HCT116 (cell line): ENCODE measurements around the gene PSMC2. TPM values are rescaled to one million over a fixed set of nuclear protein-coding genes. Genes with fewer than 3 reads are reported as not detected.

Experiments used
- ATAC-seq: fragments of 200-7000 bp; cut with Tn5 transposase; 2 replicates; pipeline ENCODE4 v1.9.1; 2020; ENCODE audit warnings: mild to moderate bottlenecking, moderate library complexity
- BruUV-seq: library from RNA; stranded (reverse); fragments of 400-500 nt; replicated peaks from 2 replicates; lab custom pipeline; 2021; lab: Mats Ljungman, UMichigan
- CTCF ChIA-PET: fragments of 300-600 bp; sonication (Branson Sonifier 250); formaldehyde crosslinking; loops from one replicate; lab custom pipeline; 2021; ENCODE audit warnings: antibody characterized with exemption; lab: Charles Lee
- POLR2A ChIA-PET: fragments of 300-600, 350-600 bp; sonication (Branson Sonifier 250); formaldehyde crosslinking; loops from one replicate; lab custom pipeline; 2021; ENCODE audit warnings: antibody characterized with exemption; lab: Charles Lee
- RAD21 ChIA-PET, 2 experiments: fragments of 300-600 bp; sonication (Branson Sonifier 250); formaldehyde crosslinking; loops; one replicate each; lab custom pipeline; 2023; ENCODE audit warnings: low total read pairs in 2 of 2; ENCODE audit not compliant: uncharacterized antibody in 2 of 2, unreplicated experiment in 2 of 2, low non-redundant PET in 1 of 2; lab: Charles Lee
- DNase-seq: peaks from one replicate; pipeline ENCODE4 v3.0.0-alpha.2; 2010; ENCODE audit warnings: low read depth, low spot score
- H2AFZ ChIP-seq: fragments of 200-600 bp; shearing (Covaris generic), sonication (generic); 2 replicates; pipeline ENCODE4 v1.6.1; 2017; ENCODE audit warnings: low read depth, mixed run types, mixed read lengths, antibody characterized with exemption, low read length; ENCODE audit not compliant: poor library complexity, severe bottlenecking
- H3K27ac ChIP-seq: 2 replicates; pipeline ENCODE4 v1.5.1; 2012; ENCODE audit warnings: low read depth, low read length
- H3K27me3 ChIP-seq: fragments of 200-600 bp; sonication (generic); 2 replicates; pipeline ENCODE4 v1.6.1; 2016; ENCODE audit warnings: mixed run types, low read length, mixed read lengths; ENCODE audit not compliant: insufficient read depth
- H3K36me3 ChIP-seq, 2 experiments: fragments of 200-500 bp in 1 of 2; fragments of 200-600 bp in 1 of 2; sonication (Bioruptor generic) in 1 of 2; sonication (generic) in 1 of 2; 2 replicates each; pipeline versions ENCODE4 v1.5.1 to v1.6.1; 2014 to 2016; ENCODE audit warnings: low read length in 2 of 2, inconsistent platforms in 1 of 2, mixed read lengths in 1 of 2, mixed run types in 1 of 2; ENCODE audit not compliant: insufficient read depth in 2 of 2, control insufficient read depth in 1 of 2
- H3K4me1 ChIP-seq, 2 experiments: fragments of 200-600 bp in 1 of 2; sonication (generic) in 1 of 2; 2 replicates each; pipeline versions ENCODE4 v1.5.1 to v1.6.1; 2012 to 2017; ENCODE audit warnings: low read length in 2 of 2, inconsistent platforms in 1 of 2, mild to moderate bottlenecking in 1 of 2, mixed read lengths in 1 of 2, mixed run types in 1 of 2, moderate library complexity in 1 of 2; ENCODE audit not compliant: insufficient read depth in 2 of 2, control insufficient read depth in 1 of 2
- H3K4me2 ChIP-seq: fragments of 200-600 bp; sonication (generic); 2 replicates; pipeline ENCODE4 v1.6.1; 2017; ENCODE audit warnings: mixed run types, low read length, mixed read lengths
- H3K4me3 ChIP-seq, 2 experiments: fragments of 200-600 bp in 1 of 2; sonication (generic) in 1 of 2; replicated peaks in 1 of 2; 2 replicates each; pipeline ENCODE4 v1.5.1; 2011 to 2016; ENCODE audit warnings: low read length in 2 of 2, control low read depth in 1 of 2, low read depth in 1 of 2, mild to moderate bottlenecking in 1 of 2, mixed read lengths in 1 of 2, mixed run types in 1 of 2
- H3K79me2 ChIP-seq: fragments of 200-600 bp; sonication (generic); 2 replicates; pipeline ENCODE4 v1.6.1; 2017; ENCODE audit warnings: mild to moderate bottlenecking, mixed run types, low read length, moderate library complexity, mixed read lengths; ENCODE audit not compliant: insufficient read depth
- H3K9ac ChIP-seq: fragments of 200-600 bp; sonication (generic); 2 replicates; pipeline ENCODE4 v1.6.1; 2016; ENCODE audit warnings: low read length, mixed read lengths
- H3K9me2 ChIP-seq: fragments of 200-600 bp; sonication (generic), shearing (Covaris generic); 2 replicates; pipeline ENCODE4 v1.6.1; 2017; ENCODE audit warnings: mixed run types, mild to moderate bottlenecking, moderate library complexity; ENCODE audit not compliant: insufficient read depth
- H3K9me3 ChIP-seq, 2 experiments: fragments of 200-500 bp in 1 of 2; fragments of 200-600 bp in 1 of 2; sonication (Bioruptor generic) in 1 of 2; sonication (generic) in 1 of 2; 2 replicates each; pipeline ENCODE4 v1.6.1; 2014 to 2017; ENCODE audit warnings: low read length in 2 of 2, mixed read lengths in 2 of 2, inconsistent platforms in 1 of 2, low read depth in 1 of 2, mild to moderate bottlenecking in 1 of 2, mixed run types in 1 of 2, moderate library complexity in 1 of 2; ENCODE audit not compliant: control insufficient read depth in 1 of 2, insufficient read depth in 1 of 2
- H4K20me1 ChIP-seq: fragments of 200-600 bp; sonication (generic), shearing (Covaris generic); 2 replicates; pipeline ENCODE4 v1.6.1; 2017; ENCODE audit warnings: mixed run types, mild to moderate bottlenecking, moderate library complexity; ENCODE audit not compliant: insufficient read depth
- ATF3 ChIP-seq: IDR thresholded peaks from 2 replicates; pipeline ENCODE4 v1.6.1; 2012
- CBX3 ChIP-seq: IDR thresholded peaks from 2 replicates; pipeline ENCODE4 v1.6.1; 2012; ENCODE audit warnings: low read depth
- CEBPB ChIP-seq: IDR thresholded peaks from 2 replicates; pipeline ENCODE4 v1.6.1; 2012; ENCODE audit warnings: low read depth
- CTCF ChIP-seq, 3 experiments: fragments of 200-600 bp in 1 of 3; sonication (generic) in 1 of 3; IDR thresholded peaks in 2 of 3; conservative IDR thresholded peaks in 1 of 3; 2 replicates each; pipeline ENCODE4 v1.5.1; 2012 to 2017; ENCODE audit warnings: low read depth in 2 of 3, low read length in 2 of 3, antibody characterized with exemption in 1 of 3, borderline replicate concordance in 1 of 3, control low read depth in 1 of 3, mild to moderate bottlenecking in 1 of 3, mixed read lengths in 1 of 3, mixed run types in 1 of 3, moderate library complexity in 1 of 3; ENCODE audit not compliant: insufficient read depth in 1 of 3
- EGR1 ChIP-seq: IDR thresholded peaks from 2 replicates; pipeline ENCODE4 v1.6.1; 2012; ENCODE audit warnings: low read depth
- ELF1 ChIP-seq: IDR thresholded peaks from 2 replicates; pipeline ENCODE4 v1.6.1; 2012; ENCODE audit warnings: low read depth, borderline replicate concordance
- EZH2phosphoT487 ChIP-seq: fragments of 200-600 bp; IDR thresholded peaks from 2 replicates; pipeline ENCODE4 v1.6.1; 2018; ENCODE audit warnings: antibody characterized with exemption, borderline replicate concordance
- FOSL1 ChIP-seq: IDR thresholded peaks from 2 replicates; pipeline ENCODE4 v1.6.1; 2012; ENCODE audit warnings: low read depth
- JUND ChIP-seq: IDR thresholded peaks from 2 replicates; pipeline ENCODE4 v1.6.1; 2012
- POLR2A ChIP-seq: IDR thresholded peaks from 2 replicates; pipeline ENCODE4 v1.7.0; 2011; ENCODE audit warnings: borderline replicate concordance; ENCODE audit not compliant: insufficient read depth, insufficient read length; ENCODE audit errors: extremely low read depth
- SIN3A ChIP-seq: IDR thresholded peaks from 2 replicates; pipeline ENCODE4 v1.6.1; 2012; ENCODE audit warnings: low read depth
- SP1 ChIP-seq: IDR thresholded peaks from 2 replicates; pipeline ENCODE4 v1.6.1; 2012; ENCODE audit warnings: low read depth
- SRF ChIP-seq: IDR thresholded peaks from 2 replicates; pipeline ENCODE4 v1.6.1; 2012; ENCODE audit warnings: low read depth
- YY1 ChIP-seq: IDR thresholded peaks from 2 replicates; pipeline ENCODE4 v1.6.1; 2011; ENCODE audit warnings: low read length, low read depth, moderate library complexity, mild to moderate bottlenecking; ENCODE audit not compliant: insufficient replicate concordance; ENCODE audit errors: extremely low read depth
- ZBTB33 ChIP-seq: IDR thresholded peaks from 2 replicates; pipeline ENCODE4 v1.6.1; 2011; ENCODE audit warnings: mild to moderate bottlenecking, low read length, moderate library complexity; ENCODE audit not compliant: insufficient replicate concordance; ENCODE audit errors: extremely low read depth
- ZFX ChIP-seq: fragments of 450-650 bp; IDR thresholded peaks from 2 replicates; pipeline ENCODE4 v1.6.1; 2017
- ZNF274 ChIP-seq: fragments of 200-500 bp; sonication (Bioruptor generic); IDR thresholded peaks from 2 replicates; pipeline ENCODE4 v1.6.1; 2014; ENCODE audit warnings: mild to moderate bottlenecking, low read depth, low read length, inconsistent platforms
- intact Hi-C: fragments of 100-400 bp; cut with micrococcal nuclease; formaldehyde crosslinking; loops from 2 replicates; pipeline ENCODE4 v1.10.0; 2022
- total RNA-seq: library from RNA; stranded (reverse); gene quantifications from one replicate; pipeline ENCODE4 v1.2.1, GENCODE V29; 2021; ENCODE audit not compliant: unreplicated experiment

The PSMC2 gene
- total RNA-seq, 1 experiment from 2014 or later, result 121 TPM

- no peak for TF ChIP-seq ZBTB33
Observed at GRCh38 chr7:103344453-103345149, 2.8 kb upstream of the PSMC2 start, which contains the start of gene DNAJC2 (continued).

- H3K36me3 ChIP-seq, result peaks cover 8 to 12% of the 10 kb centered on the region in 2 experiments; a peak in 3 of 4 replicates
- peaks cover 77% of the 10 kb centered on the region for H3K79me2 ChIP-seq
- RAD21 ChIA-PET, result no interaction called here
- no peak overlapping the region for H2AFZ ChIP-seq
- H3K9ac ChIP-seq, result no peak overlapping the region
- H3K4me1 ChIP-seq, result peaks cover 18 to 22% of the 10 kb centered on the region in 2 experiments
- H3K9me3 ChIP-seq, result no peaks in the 10 kb centered on the region
- POLR2A ChIA-PET, result no interaction called here
- ATAC-seq (no peak), DNase-seq (no peak)
- H4K20me1 ChIP-seq, result no peaks in the 10 kb centered on the region; the same call in 1 of the 2 replicates
- no peaks in the 10 kb centered on the region for H3K27me3 ChIP-seq
- CTCF ChIA-PET, result no interaction called here
- peak overlapping the region; percentile 75 for H3K4me2 ChIP-seq
- no TSS peak for BruUV-seq
- no peaks in the 10 kb centered on the region for H3K9me2 ChIP-seq
- intact Hi-C loops, result no loop called here
- H3K4me3 ChIP-seq, result no peak overlapping the region
- TF ChIP-seq SIN3A, result no peak
- no peak for TF ChIP-seq EZH2phosphoT487
- no peak for TF ChIP-seq CEBPB
- no peak for TF ChIP-seq FOSL1
- TF ChIP-seq ZBTB33, result no peak
- no peak for TF ChIP-seq ZNF274
- TF ChIP-seq CTCF (IDR thresholded peaks at IDR 0.05 in 2 of 3, conservative IDR thresholded peaks at IDR 0.05 in 1 of 3; ENCODE audit: borderline replicate concordance in 1 of 3, insufficient read depth in 1 of 3, low read depth in 2 of 3, low read length in 2 of 3), result no peak
- no peak for TF ChIP-seq YY1
- no peak for TF ChIP-seq ZFX
- TF ChIP-seq ELF1, result no peak
- TF ChIP-seq CBX3, result no peak
- TF ChIP-seq SRF, result no peak
- TF ChIP-seq SP1, result no peak
- no peak for TF ChIP-seq ATF3
- no peak for TF ChIP-seq JUND
- no peak for TF ChIP-seq POLR2A
- no peak for TF ChIP-seq EGR1
- peak overlapping the region; percentile 68; the same call in 1 of the 2 replicates for H3K27ac ChIP-seq
Observed at GRCh38 chr7:103346396-103346795, 1.0 kb upstream of the PSMC2 start.
